PC-3 (cell line): Measurements from ENCODE around the gene GRIP1. TPM values are rescaled to one million over a fixed set of nuclear protein-coding genes. Genes with fewer than 3 reads are reported as not detected.

Experiments
- ATAC-seq: fragments of 200-7000 bp; cut with Tn5 transposase; 2 replicates; pipeline ENCODE4 v1.9.1; 2020; ENCODE audit warnings: mild to moderate bottlenecking, moderate library complexity
- BruUV-seq: library from RNA; stranded (reverse); fragments of 400-500 nt; replicated peaks from 2 replicates; lab custom pipeline; 2021; lab: Mats Ljungman, UMichigan
- CTCF ChIA-PET: fragments of 300-600 bp; sonication (Branson Sonifier 250); formaldehyde crosslinking; loops from one replicate; lab custom pipeline; 2022; ENCODE audit warnings: antibody characterized with exemption; lab: Charles Lee
- POLR2A ChIA-PET: fragments of 300-600 bp; sonication (Branson Sonifier 250); formaldehyde crosslinking; loops from one replicate; lab custom pipeline; 2022; ENCODE audit warnings: antibody characterized with exemption; ENCODE audit not compliant: unreplicated experiment; lab: Charles Lee
- DNase-seq: peaks from one replicate; pipeline ENCODE4 v3.0.0-alpha.2; 2015
- H2AFZ ChIP-seq: fragments of 300-600 bp; sonication (generic); 2 replicates; pipeline ENCODE4 v1.6.0; 2016; ENCODE audit warnings: antibody characterized with exemption, low read length
- H3F3A ChIP-seq: fragments of 300-600 bp; sonication (generic); one replicate; pipeline ENCODE4 v1.6.0; 2017; ENCODE audit warnings: antibody characterized with exemption, low read length, control low read depth, mild to moderate bottlenecking; ENCODE audit not compliant: unreplicated experiment
- H3K27ac ChIP-seq: fragments of 300-600 bp; sonication (generic); 2 replicates; pipeline ENCODE4 v1.5.1; 2016; ENCODE audit warnings: mild to moderate bottlenecking, low read length
- H3K27me3 ChIP-seq: fragments of 300-600 bp; sonication (generic); 2 replicates; pipeline ENCODE4 v1.6.1; 2016; ENCODE audit warnings: low read length, mixed read lengths
- H3K36me3 ChIP-seq: fragments of 300-600 bp; sonication (generic); 2 replicates; pipeline ENCODE4 v1.6.1; 2016; ENCODE audit warnings: low read depth, mixed run types, low read length, mixed read lengths
- H3K4me1 ChIP-seq: fragments of 300-600 bp; sonication (generic); 2 replicates; pipeline ENCODE4 v1.5.1; 2016; ENCODE audit warnings: low read length; ENCODE audit not compliant: insufficient read depth
- H3K4me2 ChIP-seq: fragments of 300-600 bp; sonication (generic); 2 replicates; pipeline ENCODE4 v1.6.0; 2016; ENCODE audit warnings: low read length
- H3K4me3 ChIP-seq: fragments of 300-600 bp; sonication (generic); 2 replicates; pipeline ENCODE4 v1.5.1; 2016; ENCODE audit warnings: mild to moderate bottlenecking, low read length, mixed read lengths
- H3K79me2 ChIP-seq: fragments of 300-600 bp; sonication (generic); 2 replicates; pipeline ENCODE4 v1.6.1; 2017; ENCODE audit warnings: low read length, mixed read lengths
- H3K9ac ChIP-seq: fragments of 300-600 bp; sonication (generic); 2 replicates; pipeline ENCODE4 v1.6.0; 2016; ENCODE audit warnings: mild to moderate bottlenecking, low read length
- H3K9me2 ChIP-seq: fragments of 300-600 bp; sonication (generic); replicated peaks from 2 replicates; pipeline ENCODE4 v1.6.1; 2016; ENCODE audit warnings: mixed run types, low read length, mixed read lengths
- H3K9me3 ChIP-seq: fragments of 300-600 bp; sonication (generic); 2 replicates; pipeline ENCODE4 v1.6.1; 2016; ENCODE audit warnings: low read length, mixed read lengths
- H4K20me1 ChIP-seq: fragments of 300-600 bp; sonication (generic); 2 replicates; pipeline ENCODE4 v1.6.1; 2016; ENCODE audit warnings: low read length, mixed read lengths
- EZH2 ChIP-seq: fragments of 300-600 bp; sonication (generic); IDR thresholded peaks from one replicate; pipeline ENCODE4 v1.6.1; 2017; ENCODE audit warnings: antibody characterized with exemption, mild to moderate bottlenecking, low read length; ENCODE audit not compliant: unreplicated experiment
- EZH2phosphoT487 ChIP-seq: fragments of 300-600 bp; sonication (generic); IDR thresholded peaks from 2 replicates; pipeline ENCODE4 v1.6.1; 2018; ENCODE audit warnings: mild to moderate bottlenecking, antibody characterized with exemption, low read length, borderline replicate concordance
- intact Hi-C: fragments of 100-400 bp; cut with micrococcal nuclease; formaldehyde crosslinking; loops from 2 replicates; pipeline ENCODE4 v1.9.0; 2023
- total RNA-seq: library from RNA; depleted of rRNA; stranded (reverse); fragments of >200 nt; gene quantifications from 2 replicates; pipeline ENCODE4 v1.2.3, GENCODE V29; 2014
- TF ChIP-seq, protein P1 (sequence below): fragments of 300-600 bp; sonication (generic); conservative IDR thresholded peaks from 2 replicates; pipeline ENCODE4 v1.5.1; 2017; ENCODE audit warnings: antibody characterized with exemption, low read depth, mild to moderate bottlenecking, low read length

The GRIP1 gene
- total RNA-seq, 1 experiment from 2014 or later: 2.0 TPM

DNA sequence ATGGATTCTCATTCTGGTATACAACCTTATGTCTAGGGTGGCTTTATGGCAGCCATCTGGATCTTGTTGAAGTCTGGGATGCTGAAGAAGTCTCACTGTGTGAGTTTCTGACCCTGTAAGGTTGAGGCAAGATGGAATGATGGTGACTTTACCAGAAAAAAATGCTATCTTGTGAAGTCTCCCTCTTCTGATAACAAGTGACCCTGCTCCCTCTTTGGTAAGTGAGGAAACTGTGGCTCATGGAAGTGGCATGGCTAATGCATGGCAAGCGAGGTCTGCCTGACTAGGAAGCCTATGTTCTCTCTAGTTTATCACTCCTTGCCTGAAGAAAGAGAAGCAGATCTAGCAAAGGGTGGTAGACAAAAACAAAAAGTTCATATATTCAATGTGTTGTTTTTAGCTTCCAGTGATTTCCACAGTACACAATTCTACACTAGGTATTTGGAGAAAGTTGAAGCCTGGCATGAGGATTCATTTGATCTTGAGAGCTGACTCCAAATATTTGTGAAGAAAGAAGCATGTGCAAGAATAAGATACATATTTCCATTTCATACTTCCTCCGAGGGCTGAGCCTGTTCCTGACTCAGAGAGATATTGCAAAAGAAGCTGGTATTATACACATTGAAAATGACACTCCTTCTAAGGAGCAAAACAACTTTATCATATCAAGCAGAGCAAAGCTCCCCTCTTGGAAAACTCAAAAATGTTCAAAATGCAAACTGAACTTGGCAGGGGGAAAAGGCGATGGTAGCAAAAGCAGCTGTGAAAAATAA is 313.0 kb downstream of the GRIP1 start:
- Histone ChIP-seq H3K27me3 (no peaks in the 10 kb centered on the region), H2AFZ (no peak overlapping the region), H3K9me3 (no peaks in the 10 kb centered on the region), H3K4me3 (no peak overlapping the region), H3K4me2 (no peak overlapping the region), H3K4me1 (no peaks in the 10 kb centered on the region), H3F3A (no peaks in the 10 kb centered on the region), H3K79me2 (no peaks in the 10 kb centered on the region), H4K20me1 (no peaks in the 10 kb centered on the region), H3K36me3 (no peaks in the 10 kb centered on the region), H3K9ac (no peak overlapping the region), H3K9me2 (no peaks in the 10 kb centered on the region), H3K27ac (no peak overlapping the region)
- no TSS peak for BruUV-seq
- DNase-seq (no peak), ATAC-seq (no peak)
- CTCF ChIA-PET: no interaction called here
- POLR2A ChIA-PET: no interaction called here
- intact Hi-C loops: no loop called here
- TF ChIP-seq EZH2phosphoT487: no peak
- TF ChIP-seq, protein P1, sequence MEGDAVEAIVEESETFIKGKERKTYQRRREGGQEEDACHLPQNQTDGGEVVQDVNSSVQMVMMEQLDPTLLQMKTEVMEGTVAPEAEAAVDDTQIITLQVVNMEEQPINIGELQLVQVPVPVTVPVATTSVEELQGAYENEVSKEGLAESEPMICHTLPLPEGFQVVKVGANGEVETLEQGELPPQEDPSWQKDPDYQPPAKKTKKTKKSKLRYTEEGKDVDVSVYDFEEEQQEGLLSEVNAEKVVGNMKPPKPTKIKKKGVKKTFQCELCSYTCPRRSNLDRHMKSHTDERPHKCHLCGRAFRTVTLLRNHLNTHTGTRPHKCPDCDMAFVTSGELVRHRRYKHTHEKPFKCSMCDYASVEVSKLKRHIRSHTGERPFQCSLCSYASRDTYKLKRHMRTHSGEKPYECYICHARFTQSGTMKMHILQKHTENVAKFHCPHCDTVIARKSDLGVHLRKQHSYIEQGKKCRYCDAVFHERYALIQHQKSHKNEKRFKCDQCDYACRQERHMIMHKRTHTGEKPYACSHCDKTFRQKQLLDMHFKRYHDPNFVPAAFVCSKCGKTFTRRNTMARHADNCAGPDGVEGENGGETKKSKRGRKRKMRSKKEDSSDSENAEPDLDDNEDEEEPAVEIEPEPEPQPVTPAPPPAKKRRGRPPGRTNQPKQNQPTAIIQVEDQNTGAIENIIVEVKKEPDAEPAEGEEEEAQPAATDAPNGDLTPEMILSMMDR: no peak
- no peak for TF ChIP-seq EZH2

DNA sequence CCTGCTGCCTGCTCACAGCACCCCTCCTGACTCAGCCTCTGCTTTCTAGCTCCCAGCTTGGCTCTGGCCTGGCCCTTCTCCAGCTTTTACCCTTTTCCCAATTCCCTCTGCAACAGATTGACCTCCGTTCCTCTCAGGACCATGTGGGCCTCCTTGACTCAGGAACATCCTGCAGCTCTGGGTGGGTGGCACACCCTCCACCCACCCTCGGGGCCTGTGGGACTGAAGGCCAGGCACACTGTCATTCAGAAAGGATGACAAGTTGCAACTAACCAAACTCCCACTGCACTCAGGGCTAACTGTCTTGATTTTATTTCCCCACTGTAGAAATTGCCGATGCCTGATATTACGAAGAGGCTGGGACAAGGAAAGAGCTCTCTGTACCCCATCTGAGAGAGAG is 317.2 kb downstream of the GRIP1 start:
- H3K27ac ChIP-seq: no peak overlapping the region
- H4K20me1 ChIP-seq: no peaks in the 10 kb centered on the region
- intact Hi-C loops: no loop called here
- no peaks in the 10 kb centered on the region for H3K9me2 ChIP-seq
- no peak overlapping the region for H3K9ac ChIP-seq
- H3K27me3 ChIP-seq: no peaks in the 10 kb centered on the region
- BruUV-seq: no TSS peak
- H3F3A ChIP-seq: no peaks in the 10 kb centered on the region
- no peak overlapping the region for H2AFZ ChIP-seq
- DNase-seq (no peak), ATAC-seq (no peak)
- no peak overlapping the region for H3K4me3 ChIP-seq
- no peak overlapping the region for H3K4me2 ChIP-seq
- H3K4me1 ChIP-seq: no peaks in the 10 kb centered on the region
- no peaks in the 10 kb centered on the region for H3K9me3 ChIP-seq
- no peaks in the 10 kb centered on the region for H3K36me3 ChIP-seq
- no peak for TF ChIP-seq EZH2phosphoT487
- POLR2A ChIA-PET: interaction anchor here (0.6 kb wide), 1 partner anchor 184 kb away, joined by 3 read pairs; no protein-coding TSS in a partner anchor
- CTCF ChIA-PET: no interaction called here
- H3K79me2 ChIP-seq: no peaks in the 10 kb centered on the region

GRCh38 chr12:66359300-66359699 is 319.6 kb downstream of the GRIP1 start:
- POLR2A ChIA-PET: no interaction called here
- Histone ChIP-seq H3K36me3 (no peaks in the 10 kb centered on the region), H3F3A (no peaks in the 10 kb centered on the region), H3K4me3 (no peak overlapping the region), H3K9me3 (no peaks in the 10 kb centered on the region), H3K27me3 (no peaks in the 10 kb centered on the region), H2AFZ (no peak overlapping the region), H3K79me2 (no peaks in the 10 kb centered on the region), H3K9ac (no peak overlapping the region), H3K4me2 (no peak overlapping the region), H4K20me1 (no peaks in the 10 kb centered on the region), H3K4me1 (no peaks in the 10 kb centered on the region), H3K9me2 (no peaks in the 10 kb centered on the region), H3K27ac (no peak overlapping the region)
- CTCF ChIA-PET: no interaction called here
- no peak for TF ChIP-seq EZH2
- no peak for TF ChIP-seq EZH2phosphoT487
- ATAC-seq: no peak
- no TSS peak for BruUV-seq
- DNase-seq: no peak
- intact Hi-C loops: no loop called here
